ENCODE results near the gene HSPA1A. TPM values are rescaled to one million over a fixed set of nuclear protein-coding genes. Genes with fewer than 3 reads are reported as not detected.

Gene HSPA1A
- total and polyA plus RNA-seq, 12 donors, result 113 to 679 (median 235) TPM

DNA sequence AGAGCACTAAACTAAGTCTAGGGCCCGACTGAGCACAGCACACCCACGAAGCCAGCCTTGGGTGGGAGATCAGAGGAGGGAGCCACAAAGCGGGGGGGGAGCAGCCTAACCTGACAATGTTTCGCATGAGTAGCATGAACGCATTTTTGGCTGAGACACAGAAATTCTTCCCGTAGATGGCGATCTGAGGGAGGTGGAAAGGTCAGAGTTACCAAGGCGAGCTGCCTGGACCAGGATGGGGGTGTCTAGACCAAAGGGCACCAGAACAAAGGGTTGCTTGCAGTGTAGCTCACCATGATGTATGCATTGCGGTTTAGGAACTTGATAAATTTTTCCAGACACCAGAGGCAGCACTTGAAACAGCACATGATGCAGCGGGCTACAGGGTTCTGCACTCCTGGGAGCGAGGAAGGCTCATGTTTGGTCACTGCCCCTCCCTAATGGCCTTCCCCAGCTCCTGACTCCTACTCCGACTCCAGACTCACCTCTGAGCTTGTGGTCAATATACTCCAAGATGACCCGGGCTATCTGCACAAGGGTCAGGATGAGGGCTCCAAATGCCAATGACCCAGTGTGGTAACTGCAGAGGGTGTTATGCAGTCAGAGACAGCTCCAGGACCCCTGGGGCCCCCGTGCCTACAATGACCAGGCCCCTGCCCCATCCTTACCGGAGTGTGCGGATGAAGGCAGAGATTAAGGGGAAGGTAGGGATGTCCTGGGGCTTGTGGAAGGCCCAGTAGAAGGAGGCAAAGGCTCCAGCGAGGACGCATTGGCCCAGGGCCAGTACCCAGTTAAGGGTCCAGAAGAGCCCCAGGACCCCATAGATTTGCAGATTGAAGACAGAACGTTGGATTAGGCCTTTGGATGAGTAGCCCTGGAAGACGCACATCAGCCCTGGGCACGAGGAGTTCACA lies 50.1 kb downstream of the HSPA1A start:
- no peak overlapping the region for H3K4me3 ChIP-seq
- TF ChIP-seq, protein P1, sequence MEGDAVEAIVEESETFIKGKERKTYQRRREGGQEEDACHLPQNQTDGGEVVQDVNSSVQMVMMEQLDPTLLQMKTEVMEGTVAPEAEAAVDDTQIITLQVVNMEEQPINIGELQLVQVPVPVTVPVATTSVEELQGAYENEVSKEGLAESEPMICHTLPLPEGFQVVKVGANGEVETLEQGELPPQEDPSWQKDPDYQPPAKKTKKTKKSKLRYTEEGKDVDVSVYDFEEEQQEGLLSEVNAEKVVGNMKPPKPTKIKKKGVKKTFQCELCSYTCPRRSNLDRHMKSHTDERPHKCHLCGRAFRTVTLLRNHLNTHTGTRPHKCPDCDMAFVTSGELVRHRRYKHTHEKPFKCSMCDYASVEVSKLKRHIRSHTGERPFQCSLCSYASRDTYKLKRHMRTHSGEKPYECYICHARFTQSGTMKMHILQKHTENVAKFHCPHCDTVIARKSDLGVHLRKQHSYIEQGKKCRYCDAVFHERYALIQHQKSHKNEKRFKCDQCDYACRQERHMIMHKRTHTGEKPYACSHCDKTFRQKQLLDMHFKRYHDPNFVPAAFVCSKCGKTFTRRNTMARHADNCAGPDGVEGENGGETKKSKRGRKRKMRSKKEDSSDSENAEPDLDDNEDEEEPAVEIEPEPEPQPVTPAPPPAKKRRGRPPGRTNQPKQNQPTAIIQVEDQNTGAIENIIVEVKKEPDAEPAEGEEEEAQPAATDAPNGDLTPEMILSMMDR (IDR thresholded peaks at IDR 0.05), result no peak
- H3K36me3 ChIP-seq, result peaks cover 0 to 10% (median 2%) of the 10 kb centered on the region in 9 donors
- H3K9me3 ChIP-seq, result no peaks in the 10 kb centered on the region
- H3K27me3 ChIP-seq, result no peaks in the 10 kb centered on the region
- intact Hi-C loops (cut with DNase I), result loop anchor here in 1 of 10 donors (10.0 kb wide), 1 partner anchor 181 kb away; the partner anchor contains the start of gene LY6G5C
- H3K27ac ChIP-seq, result no peak overlapping the region
- WGBS, 2 donors, result 83% methylated on average over 21 of the region's 21 CpGs
- peaks cover 8 to 29% (median 21%) of the 10 kb centered on the region in 9 donors for H3K4me1 ChIP-seq
- DNase-seq, result no peak
- ATAC-seq, result no peak

Other genes starting within 250 kb of the HSPA1A start
Only the 30 nearest of the 40 such genes appear.
- gene BAG6, start 162.9 kb upstream of the HSPA1A start, total RNA-seq, result 100 to 1,000 TPM; 262 to 347 (median 300) TPM
- 100 to 1,000 TPM; 311 to 522 TPM for gene BAG6, start 162.9 kb upstream of the HSPA1A start, polyA plus RNA-seq
- 1 to 10 TPM; 1.8 to 3.9 (median 2.5) TPM for gene APOM, start 159.6 kb upstream of the HSPA1A start, total RNA-seq
- gene APOM, start 159.6 kb upstream of the HSPA1A start, polyA plus RNA-seq, result 1 to 10 TPM; 3.2 to 7.4 TPM
- 10 to 100 TPM; 15.9 to 23.3 (median 18.0) TPM for gene C6orf47, start 154.8 kb upstream of the HSPA1A start, total RNA-seq
- gene C6orf47, start 154.8 kb upstream of the HSPA1A start, polyA plus RNA-seq, result 10 to 100 TPM; 18.5 to 22.2 TPM
- 10 to 100 TPM; 14.5 to 23.8 (median 18.3) TPM for gene GPANK1, start 150.5 kb upstream of the HSPA1A start, total RNA-seq
- 10 to 100 TPM; 15.4 to 17.8 TPM for gene GPANK1, start 150.5 kb upstream of the HSPA1A start, polyA plus RNA-seq
- 100 to 1,000 TPM; 101 to 153 (median 115) TPM for gene CSNK2B, start 149.5 kb upstream of the HSPA1A start, total RNA-seq
- gene CSNK2B, start 149.5 kb upstream of the HSPA1A start, polyA plus RNA-seq, result 100 to 1,000 TPM; 109 to 199 TPM
- 1 to 10 TPM; 2.4 to 6.7 (median 3.8) TPM for gene LY6G5B, start 145.6 kb upstream of the HSPA1A start, total RNA-seq
- gene LY6G5B, start 145.6 kb upstream of the HSPA1A start, polyA plus RNA-seq, result 1 to 10 TPM; 3.6 to 7.3 TPM
- gene LY6G5C, start 134.5 kb upstream of the HSPA1A start, total RNA-seq, result 1 to 10 TPM; 1.2 to 3.5 (median 1.9) TPM
- 1 to 10 TPM; 2.0 to 2.6 TPM for gene LY6G5C, start 134.5 kb upstream of the HSPA1A start, polyA plus RNA-seq
- gene ABHD16A, start 112.2 kb upstream of the HSPA1A start, total RNA-seq, result 10 to 100 TPM; 24.3 to 40.3 (median 28.7) TPM
- gene ABHD16A, start 112.2 kb upstream of the HSPA1A start, polyA plus RNA-seq, result 10 to 100 TPM; 28.0 to 45.2 TPM
- gene LY6G6F, start 108.7 kb upstream of the HSPA1A start, total RNA-seq, result not detected
- gene LY6G6F, start 108.7 kb upstream of the HSPA1A start, polyA plus RNA-seq, result not detected
- gene LY6G6D, start 100.2 kb upstream of the HSPA1A start, total RNA-seq, result not detected
- not detected for gene LY6G6D, start 100.2 kb upstream of the HSPA1A start, polyA plus RNA-seq
- not detected for gene LY6G6C, start 93.8 kb upstream of the HSPA1A start, total RNA-seq
- not detected for gene LY6G6C, start 93.8 kb upstream of the HSPA1A start, polyA plus RNA-seq
- under 1 TPM in 7 of 10 donors, not detected in 3; 0.11 to 0.97 (median 0.27) TPM for gene MPIG6B, start 92.2 kb upstream of the HSPA1A start, total RNA-seq
- under 1 TPM; 0.13 to 0.37 TPM for gene MPIG6B, start 92.2 kb upstream of the HSPA1A start, polyA plus RNA-seq
- 10 to 100 TPM; 35.2 to 61.6 (median 51.5) TPM for gene DDAH2, start 86.2 kb upstream of the HSPA1A start, total RNA-seq
- 100 to 1,000 TPM in 1 of 2 donors, 10 to 100 TPM in 1; 96.4 to 117 TPM for gene DDAH2, start 86.2 kb upstream of the HSPA1A start, polyA plus RNA-seq
- 100 to 1,000 TPM in 2 of 10 donors, 10 to 100 TPM in 8; 64.5 to 219 (median 87.9) TPM for gene CLIC1, start 79.0 kb upstream of the HSPA1A start, total RNA-seq
- gene CLIC1, start 79.0 kb upstream of the HSPA1A start, polyA plus RNA-seq, result 100 to 1,000 TPM in 1 of 2 donors, 10 to 100 TPM in 1; 51.1 to 400 TPM
- 1 to 10 TPM in 8 of 10 donors, under 1 TPM in 2; 0.89 to 4.3 (median 2.6) TPM for gene MSH5, start 75.5 kb upstream of the HSPA1A start, total RNA-seq
- gene MSH5, start 75.5 kb upstream of the HSPA1A start, polyA plus RNA-seq, result 1 to 10 TPM in 1 of 2 donors, under 1 TPM in 1; 0.97 to 6.1 TPM
- gene SAPCD1, start 52.9 kb upstream of the HSPA1A start, total RNA-seq, result 1 to 10 TPM in 1 of 10 donors, under 1 TPM in 6, not detected in 3; 0.52 to 1.2 (median 0.72) TPM
- gene SAPCD1, start 52.9 kb upstream of the HSPA1A start, polyA plus RNA-seq, result 1 to 10 TPM in 1 of 2 donors, under 1 TPM in 1; 0.36 to 1.9 TPM
- 10 to 100 TPM in 9 of 10 donors, 1 to 10 TPM in 1; 10.0 to 28.3 (median 20.8) TPM for gene VWA7, start 38.2 kb upstream of the HSPA1A start, total RNA-seq
- 1 to 10 TPM; 2.2 to 6.6 TPM for gene VWA7, start 38.2 kb upstream of the HSPA1A start, polyA plus RNA-seq
- gene VARS1, start 19.8 kb upstream of the HSPA1A start, total RNA-seq, result 10 to 100 TPM; 22.4 to 43.4 (median 29.5) TPM
- 10 to 100 TPM; 26.5 to 44.0 TPM for gene VARS1, start 19.8 kb upstream of the HSPA1A start, polyA plus RNA-seq
- gene LSM2, start 8.6 kb upstream of the HSPA1A start, total RNA-seq, result 10 to 100 TPM; 18.9 to 27.6 (median 23.0) TPM
- gene LSM2, start 8.6 kb upstream of the HSPA1A start, polyA plus RNA-seq, result 10 to 100 TPM; 17.5 to 52.0 TPM
- 1 to 10 TPM; 1.1 to 2.9 (median 1.9) TPM for gene HSPA1L, start 260 bp upstream of the HSPA1A start, total RNA-seq
- gene HSPA1L, start 260 bp upstream of the HSPA1A start, polyA plus RNA-seq, result 1 to 10 TPM in 1 of 2 donors, under 1 TPM in 1; 0.80 to 1.4 TPM
- 100 to 1,000 TPM; 126 to 258 (median 169) TPM for gene HSPA1B, start 12.2 kb downstream of the HSPA1A start, total RNA-seq
- 100 to 1,000 TPM in 1 of 2 donors, 10 to 100 TPM in 1; 16.9 to 122 TPM for gene HSPA1B, start 12.2 kb downstream of the HSPA1A start, polyA plus RNA-seq
- 10 to 100 TPM; 18.1 to 32.4 (median 22.3) TPM for gene NEU1, start 47.3 kb downstream of the HSPA1A start, total RNA-seq
- 10 to 100 TPM; 15.7 to 48.0 TPM for gene NEU1, start 47.3 kb downstream of the HSPA1A start, polyA plus RNA-seq
- under 1 TPM in 2 of 10 donors, not detected in 8; 0.14 to 0.24 TPM for gene SLC44A4, start 63.5 kb downstream of the HSPA1A start, total RNA-seq
- gene SLC44A4, start 63.5 kb downstream of the HSPA1A start, polyA plus RNA-seq, result under 1 TPM in 1 of 2 donors, not detected in 1; 0.03 TPM
- 10 to 100 TPM in 9 of 10 donors, 1 to 10 TPM in 1; 6.4 to 18.7 (median 14.2) TPM for gene EHMT2, start 82.2 kb downstream of the HSPA1A start, total RNA-seq
- 10 to 100 TPM; 13.2 to 21.7 TPM for gene EHMT2, start 82.2 kb downstream of the HSPA1A start, polyA plus RNA-seq
- gene ZBTB12, start 86.5 kb downstream of the HSPA1A start, total RNA-seq, result 1 to 10 TPM; 1.5 to 4.9 (median 2.8) TPM
- gene ZBTB12, start 86.5 kb downstream of the HSPA1A start, polyA plus RNA-seq, result 1 to 10 TPM; 2.0 TPM
- gene C2, start 112.2 kb downstream of the HSPA1A start, total RNA-seq, result 10 to 100 TPM in 2 of 10 donors, 1 to 10 TPM in 8; 2.0 to 63.0 (median 4.2) TPM
- gene C2, start 112.2 kb downstream of the HSPA1A start, polyA plus RNA-seq, result 1 to 10 TPM; 1.1 to 1.7 TPM
- gene CFB, start 130.6 kb downstream of the HSPA1A start, total RNA-seq, result 10 to 100 TPM in 1 of 10 donors, 1 to 10 TPM in 9; 2.8 to 24.4 (median 4.7) TPM
- 10 to 100 TPM in 1 of 2 donors, 1 to 10 TPM in 1; 6.6 to 15.8 TPM for gene CFB, start 130.6 kb downstream of the HSPA1A start, polyA plus RNA-seq
- 10 to 100 TPM; 38.2 to 52.8 (median 45.7) TPM for gene NELFE, start 143.4 kb downstream of the HSPA1A start, total RNA-seq
- 10 to 100 TPM; 36.5 to 70.4 TPM for gene NELFE, start 143.4 kb downstream of the HSPA1A start, polyA plus RNA-seq
- gene SKIC2, start 143.6 kb downstream of the HSPA1A start, total RNA-seq, result 10 to 100 TPM; 21.8 to 45.5 (median 32.2) TPM
- gene SKIC2, start 143.6 kb downstream of the HSPA1A start, polyA plus RNA-seq, result 10 to 100 TPM; 37.8 to 67.4 TPM
- 10 to 100 TPM in 8 of 10 donors, 1 to 10 TPM in 2; 8.4 to 15.7 (median 13.2) TPM for gene DXO, start 156.6 kb downstream of the HSPA1A start, total RNA-seq
- gene DXO, start 156.6 kb downstream of the HSPA1A start, polyA plus RNA-seq, result 10 to 100 TPM; 13.6 to 23.4 TPM

All from heart right ventricle (tissue), 16 donors.